NCI-H510A treated with DMSO at 0.1 percent for 48 hours (cell line): ENCODE data around the gene FYB1.

Experiments
- DNase-seq: peaks from one replicate; lab custom pipeline; 2025; lab: John Stamatoyannopoulos, UW

FYB1 gene

GRCh38 chr5:39158786-39159185, 60.6 kb downstream of the FYB1 start:
- DNase-seq = no peak

GRCh38 chr5:39158127-39158593, 61.2 kb downstream of the FYB1 start:
- no peak for DNase-seq

GRCh38 chr5:39157701-39158100, 61.7 kb downstream of the FYB1 start:
- no peak for DNase-seq

- no peak for DNase-seq
Observed at GRCh38 chr5:39156082-39156481, 63.3 kb downstream of the FYB1 start.

GRCh38 chr5:39151745-39152144, 67.6 kb downstream of the FYB1 start:
- no peak for DNase-seq

GRCh38 chr5:39149966-39150365, 69.4 kb downstream of the FYB1 start:
- DNase-seq = no peak

GRCh38 chr5:39148983-39149534, 70.3 kb downstream of the FYB1 start:
- no peak for DNase-seq

- DNase-seq = no peak
Observed at GRCh38 chr5:39146831-39147540, 72.4 kb downstream of the FYB1 start.

GRCh38 chr5:39143151-39143860, 76.1 kb downstream of the FYB1 start:
- DNase-seq = no peak

GRCh38 chr5:39140558-39141168, 78.7 kb downstream of the FYB1 start:
- DNase-seq = no peak

- no peak for DNase-seq
Observed at GRCh38 chr5:39138892-39139291, 80.5 kb downstream of the FYB1 start.

GRCh38 chr5:39137819-39138451, 81.4 kb downstream of the FYB1 start:
- DNase-seq = no peak

GRCh38 chr5:39137391-39137790, 82.0 kb downstream of the FYB1 start:
- DNase-seq = no peak

- DNase-seq = no peak
Observed at GRCh38 chr5:39132792-39133191, 86.6 kb downstream of the FYB1 start.

- no peak for DNase-seq
Observed at GRCh38 chr5:39132128-39132447, 87.3 kb downstream of the FYB1 start.

GRCh38 chr5:39131210-39132127, 87.9 kb downstream of the FYB1 start:
- no peak for DNase-seq

- DNase-seq = no peak
Observed at GRCh38 chr5:39130716-39131115, 88.6 kb downstream of the FYB1 start.

GRCh38 chr5:39121922-39122321, 97.4 kb downstream of the FYB1 start:
- DNase-seq = no peak

- no peak for DNase-seq
Observed at GRCh38 chr5:39121315-39121714, 98.0 kb downstream of the FYB1 start.

- no peak for DNase-seq
Observed at GRCh38 chr5:39120052-39120420, 99.3 kb downstream of the FYB1 start.

GRCh38 chr5:39119404-39120051, 99.8 kb downstream of the FYB1 start:
- DNase-seq = no peak
